ENCODE measurements around the gene TSPEAR. TPM values are rescaled to one million over a fixed set of nuclear protein-coding genes. Genes with fewer than 3 reads are reported as not detected.

TSPEAR gene
- polyA plus RNA-seq, 4 donors = 0.09 to 0.53 (median 0.27) TPM; not detected in 1

DNA sequence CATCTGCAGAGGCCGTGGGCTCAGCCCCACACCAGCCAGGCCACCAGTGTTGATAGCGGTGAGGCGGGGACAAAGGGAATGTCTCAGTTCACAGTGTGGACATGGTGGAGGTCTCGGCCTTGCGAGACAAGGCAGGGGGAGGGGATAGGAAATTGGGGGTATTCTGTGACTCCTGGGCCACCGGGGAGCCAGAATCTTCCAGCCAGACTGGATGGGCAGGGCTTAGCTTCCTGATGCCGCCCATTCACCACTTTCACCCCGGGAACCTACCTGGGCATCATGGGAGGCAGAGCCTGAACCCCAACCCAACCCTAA is 251.0 kb downstream of the TSPEAR start:
- Histone ChIP-seq H3K36me3 (ENCODE audit: control insufficient read depth in 3 of 3, insufficient read depth in 2 of 3, low read depth in 1 of 3, low read length in 3 of 3) (peaks cover 0 to 45% (median 0%) of the 10 kb centered on the region in 3 donors), H3K27ac (ENCODE audit: low read depth in 1 of 3, low read length in 2 of 3) (no peak overlapping the region), H3K27me3 (ENCODE audit: control insufficient read depth in 3 of 3, insufficient read depth in 3 of 3, low read length in 3 of 3) (no peaks in the 10 kb centered on the region), H3K4me1 (ENCODE audit: control insufficient read depth in 3 of 3, insufficient read depth in 2 of 3, low read depth in 1 of 3, low read length in 2 of 3) (peaks cover 0 to 29% (median 2%) of the 10 kb centered on the region in 3 donors), H3K4me3 (ENCODE audit: low read depth in 1 of 3, low read length in 3 of 3) (no peak overlapping the region), H3K9me3 (ENCODE audit: control insufficient read depth in 2 of 2, insufficient read depth in 1 of 2, low read depth in 1 of 2, low read length in 1 of 2) (no peaks in the 10 kb centered on the region)
- FAIRE-seq = no peak
- no peak for DNase-seq
- 84 to 95% (median 94%) methylated on average over 8 of the region's 8 CpGs for WGBS, 3 donors

DNA sequence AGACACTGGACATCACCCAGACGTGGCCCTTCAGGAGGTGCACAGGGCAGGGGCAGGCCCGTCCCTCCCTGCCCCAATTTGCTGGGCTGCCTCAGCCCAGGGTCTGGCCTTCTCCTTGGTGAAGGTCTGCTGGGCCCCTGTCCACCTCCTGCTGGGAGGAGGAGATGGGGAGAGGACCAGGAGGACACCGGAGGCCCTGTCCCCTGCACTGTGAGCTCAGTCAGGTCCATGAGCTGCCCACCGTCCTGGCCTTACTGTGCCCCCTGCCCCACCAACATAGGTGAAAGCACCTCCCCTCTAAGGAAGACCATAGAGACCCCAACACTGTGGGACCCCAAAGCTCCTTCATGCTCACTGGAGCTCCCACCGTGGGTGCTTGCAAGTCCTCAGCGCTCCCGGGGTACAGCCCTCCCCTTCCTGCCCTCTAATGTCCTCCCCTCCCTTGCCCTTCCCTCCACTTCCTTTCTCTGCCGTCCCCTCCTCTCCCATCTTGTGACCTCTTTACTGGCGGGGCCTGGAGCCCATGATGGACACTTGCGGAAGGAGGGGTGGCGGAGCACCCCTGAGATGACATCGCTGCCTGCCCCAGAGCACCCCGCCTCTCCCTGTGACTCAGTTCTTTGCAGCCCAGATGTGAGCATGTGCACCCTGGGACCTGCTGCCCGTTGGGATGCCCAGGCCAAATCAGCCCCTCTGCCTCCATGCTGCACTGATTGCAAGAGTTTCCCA is 251.5 kb downstream of the TSPEAR start:
- H3K36me3 ChIP-seq (ENCODE audit: control insufficient read depth in 3 of 3, insufficient read depth in 2 of 3, low read depth in 1 of 3, low read length in 3 of 3) = peaks cover 0 to 45% (median 0%) of the 10 kb centered on the region in 3 donors
- DNase-seq (no peak), FAIRE-seq (no peak)
- no peaks in the 10 kb centered on the region for H3K9me3 ChIP-seq (ENCODE audit: control insufficient read depth in 2 of 2, insufficient read depth in 1 of 2, low read depth in 1 of 2, low read length in 1 of 2)
- WGBS, 3 donors = 80 to 88% (median 86%) methylated on average over 13 to 14 of the region's 14 CpGs
- no peaks in the 10 kb centered on the region for H3K27me3 ChIP-seq (ENCODE audit: control insufficient read depth in 3 of 3, insufficient read depth in 3 of 3, low read length in 3 of 3)
- H3K4me3 ChIP-seq (ENCODE audit: low read depth in 1 of 3, low read length in 3 of 3) = no peak overlapping the region
- no peak overlapping the region for H3K27ac ChIP-seq (ENCODE audit: low read depth in 1 of 3, low read length in 2 of 3)
- H3K4me1 ChIP-seq (ENCODE audit: control insufficient read depth in 3 of 3, insufficient read depth in 2 of 3, low read depth in 1 of 3, low read length in 2 of 3) = peaks cover 0 to 29% (median 2%) of the 10 kb centered on the region in 3 donors

DNA sequence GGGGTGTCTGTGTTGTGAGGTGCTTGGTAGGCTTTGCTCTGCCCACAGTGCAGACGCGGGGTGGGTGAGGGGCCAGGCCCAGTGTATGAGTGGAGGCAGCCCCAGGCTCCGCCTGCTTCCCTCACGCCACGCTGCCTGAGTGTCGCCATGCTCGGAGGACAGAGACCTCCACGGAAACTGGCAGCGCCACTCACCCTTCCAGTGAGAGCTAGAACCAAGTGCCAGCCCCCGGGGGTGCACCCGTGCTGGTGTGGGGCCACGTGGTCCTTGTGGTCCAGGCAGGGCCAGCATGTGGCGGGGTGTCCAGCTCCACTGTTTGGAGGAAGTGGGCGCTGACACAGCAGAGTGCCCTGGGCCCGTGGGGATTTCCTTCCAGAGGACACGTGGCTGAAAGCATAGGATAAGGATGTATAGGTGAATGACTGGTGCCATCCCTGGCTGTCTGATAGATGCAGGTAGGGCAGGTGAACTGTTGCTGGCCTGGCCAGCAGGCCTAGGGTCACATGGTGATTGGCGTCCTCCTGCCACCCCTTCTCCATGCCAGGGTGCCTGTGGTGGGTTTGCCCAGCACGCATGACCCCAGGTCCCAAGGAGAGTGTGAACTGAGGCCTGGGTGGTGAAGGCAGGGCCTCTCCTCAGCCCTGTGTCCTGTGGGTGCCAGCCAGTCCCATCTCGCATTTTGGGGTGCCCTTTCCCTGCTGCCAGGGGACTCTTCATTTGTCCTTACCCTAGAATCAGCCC is 252.2 kb downstream of the TSPEAR start:
- FAIRE-seq (no peak), DNase-seq (no peak)
- Histone ChIP-seq H3K4me3 (ENCODE audit: low read depth in 1 of 3, low read length in 3 of 3) (no peak overlapping the region), H3K4me1 (ENCODE audit: control insufficient read depth in 3 of 3, insufficient read depth in 2 of 3, low read depth in 1 of 3, low read length in 2 of 3) (peaks cover 0 to 29% (median 2%) of the 10 kb centered on the region in 3 donors), H3K9me3 (ENCODE audit: control insufficient read depth in 2 of 2, insufficient read depth in 1 of 2, low read depth in 1 of 2, low read length in 1 of 2) (peaks cover 0 to 5% of the 10 kb centered on the region in 2 donors), H3K27me3 (ENCODE audit: control insufficient read depth in 3 of 3, insufficient read depth in 3 of 3, low read length in 3 of 3) (no peaks in the 10 kb centered on the region), H3K27ac (ENCODE audit: low read depth in 1 of 3, low read length in 2 of 3) (peak overlapping the region in 1 of 3 donors; percentile 88), H3K36me3 (ENCODE audit: control insufficient read depth in 3 of 3, insufficient read depth in 2 of 3, low read depth in 1 of 3, low read length in 3 of 3) (peaks cover 0 to 45% (median 0%) of the 10 kb centered on the region in 3 donors)
- 86 to 91% (median 89%) methylated on average over 16 to 19 of the region's 19 CpGs for WGBS, 3 donors

DNA sequence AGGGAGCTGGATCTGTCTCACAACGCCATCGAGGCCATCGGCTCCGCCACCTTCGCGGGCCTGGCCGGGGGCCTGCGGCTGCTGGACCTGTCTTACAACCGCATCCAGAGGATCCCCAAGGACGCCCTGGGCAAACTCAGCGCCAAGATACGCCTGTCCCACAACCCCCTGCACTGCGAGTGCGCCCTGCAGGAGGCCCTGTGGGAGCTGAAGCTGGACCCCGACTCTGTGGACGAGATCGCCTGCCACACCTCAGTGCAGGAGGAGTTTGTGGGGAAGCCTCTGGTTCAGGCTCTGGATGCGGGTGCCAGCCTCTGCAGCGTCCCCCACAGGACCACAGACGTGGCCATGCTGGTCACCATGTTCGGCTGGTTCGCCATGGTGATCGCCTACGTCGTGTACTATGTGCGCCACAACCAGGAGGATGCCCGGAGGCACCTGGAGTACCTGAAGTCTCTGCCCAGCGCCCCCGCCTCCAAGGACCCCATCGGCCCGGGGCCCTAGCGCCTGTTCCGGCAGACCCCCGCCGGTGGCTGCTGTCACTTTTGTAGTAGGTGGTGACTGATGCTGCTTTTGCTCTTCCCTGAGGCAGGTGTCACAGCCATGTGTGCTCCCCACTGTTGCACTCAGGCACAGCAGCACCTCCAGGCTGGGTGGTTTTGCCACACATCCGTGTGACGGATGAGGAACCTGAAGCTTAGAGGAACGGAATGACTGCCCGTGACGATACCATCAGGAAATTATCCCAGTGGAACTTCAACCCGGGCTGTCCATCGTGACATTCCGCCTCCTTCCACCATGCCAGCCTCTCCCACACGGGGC is 254.2 kb downstream of the TSPEAR start:
- no peak for FAIRE-seq
- Histone ChIP-seq H3K9me3 (ENCODE audit: control insufficient read depth in 2 of 2, insufficient read depth in 1 of 2, low read depth in 1 of 2, low read length in 1 of 2) (peaks cover 0 to 7% of the 10 kb centered on the region in 2 donors), H3K27ac (ENCODE audit: low read depth in 1 of 3, low read length in 2 of 3) (peak overlapping the region in 1 of 3 donors; percentile 88), H3K4me3 (ENCODE audit: low read depth in 1 of 3, low read length in 3 of 3) (no peak overlapping the region), H3K36me3 (ENCODE audit: control insufficient read depth in 3 of 3, insufficient read depth in 2 of 3, low read depth in 1 of 3, low read length in 3 of 3) (peaks cover 0 to 39% (median 0%) of the 10 kb centered on the region in 3 donors), H3K27me3 (ENCODE audit: control insufficient read depth in 3 of 3, insufficient read depth in 3 of 3, low read length in 3 of 3) (peaks cover 0 to 2% (median 0%) of the 10 kb centered on the region in 3 donors), H3K4me1 (ENCODE audit: control insufficient read depth in 3 of 3, insufficient read depth in 2 of 3, low read depth in 1 of 3, low read length in 2 of 3) (peaks cover 0 to 29% (median 2%) of the 10 kb centered on the region in 3 donors)
- 95 to 96% (median 96%) methylated on average over 44 of the region's 44 CpGs for WGBS, 3 donors
- DNase-seq = no peak

DNA sequence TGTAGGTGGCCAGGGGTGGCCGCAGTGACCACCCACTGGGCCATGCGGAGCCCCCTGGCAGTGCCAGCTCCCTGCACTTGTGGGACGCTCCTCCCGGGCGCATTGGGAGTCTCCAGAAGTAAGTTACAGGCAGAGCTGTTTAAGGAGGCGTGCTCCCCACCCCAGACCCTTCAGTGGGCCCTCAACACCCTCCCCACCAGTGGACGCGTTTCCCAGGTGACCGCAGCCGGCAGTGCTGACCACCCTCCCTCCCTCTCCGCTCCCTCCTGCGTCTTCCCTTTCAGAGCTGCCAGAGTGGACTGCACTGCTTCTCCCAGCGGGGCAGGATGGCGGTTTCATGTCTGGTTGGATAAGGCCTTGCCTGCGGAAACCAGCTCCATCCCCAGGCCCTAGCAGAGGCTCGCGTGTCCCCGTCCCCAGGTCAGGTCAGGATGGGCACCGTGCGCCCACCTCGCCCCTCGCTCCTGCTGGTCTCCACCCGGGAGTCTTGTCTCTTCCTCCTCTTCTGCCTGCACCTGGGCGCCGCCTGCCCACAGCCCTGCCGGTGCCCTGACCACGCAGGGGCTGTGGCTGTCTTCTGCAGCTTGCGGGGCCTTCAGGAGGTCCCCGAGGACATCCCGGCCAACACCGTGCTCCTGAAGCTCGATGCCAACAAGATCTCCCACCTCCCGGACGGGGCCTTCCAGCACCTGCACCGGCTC is 255.0 kb downstream of the TSPEAR start:
- Histone ChIP-seq H3K4me3 (ENCODE audit: low read depth in 1 of 3, low read length in 3 of 3) (peak overlapping the region in 2 of 3 donors; percentile 64 to 65), H3K27ac (ENCODE audit: low read depth in 1 of 3, low read length in 2 of 3) (peak overlapping the region in 1 of 3 donors; percentile 66), H3K27me3 (ENCODE audit: control insufficient read depth in 3 of 3, insufficient read depth in 3 of 3, low read length in 3 of 3) (peaks cover 0 to 4% (median 0%) of the 10 kb centered on the region in 3 donors), H3K36me3 (ENCODE audit: control insufficient read depth in 3 of 3, insufficient read depth in 2 of 3, low read depth in 1 of 3, low read length in 3 of 3) (peaks cover 0 to 34% (median 0%) of the 10 kb centered on the region in 3 donors), H3K4me1 (ENCODE audit: control insufficient read depth in 3 of 3, insufficient read depth in 2 of 3, low read depth in 1 of 3, low read length in 2 of 3) (peaks cover 0 to 29% (median 2%) of the 10 kb centered on the region in 3 donors), H3K9me3 (ENCODE audit: control insufficient read depth in 2 of 2, insufficient read depth in 1 of 2, low read depth in 1 of 2, low read length in 1 of 2) (peaks cover 0 to 7% of the 10 kb centered on the region in 2 donors)
- DNase-seq = peak in 1 of 2 donors; percentile 37
- FAIRE-seq = no peak
- 82 to 88% (median 87%) methylated on average over 29 to 35 of the region's 35 CpGs for WGBS, 3 donors

DNA sequence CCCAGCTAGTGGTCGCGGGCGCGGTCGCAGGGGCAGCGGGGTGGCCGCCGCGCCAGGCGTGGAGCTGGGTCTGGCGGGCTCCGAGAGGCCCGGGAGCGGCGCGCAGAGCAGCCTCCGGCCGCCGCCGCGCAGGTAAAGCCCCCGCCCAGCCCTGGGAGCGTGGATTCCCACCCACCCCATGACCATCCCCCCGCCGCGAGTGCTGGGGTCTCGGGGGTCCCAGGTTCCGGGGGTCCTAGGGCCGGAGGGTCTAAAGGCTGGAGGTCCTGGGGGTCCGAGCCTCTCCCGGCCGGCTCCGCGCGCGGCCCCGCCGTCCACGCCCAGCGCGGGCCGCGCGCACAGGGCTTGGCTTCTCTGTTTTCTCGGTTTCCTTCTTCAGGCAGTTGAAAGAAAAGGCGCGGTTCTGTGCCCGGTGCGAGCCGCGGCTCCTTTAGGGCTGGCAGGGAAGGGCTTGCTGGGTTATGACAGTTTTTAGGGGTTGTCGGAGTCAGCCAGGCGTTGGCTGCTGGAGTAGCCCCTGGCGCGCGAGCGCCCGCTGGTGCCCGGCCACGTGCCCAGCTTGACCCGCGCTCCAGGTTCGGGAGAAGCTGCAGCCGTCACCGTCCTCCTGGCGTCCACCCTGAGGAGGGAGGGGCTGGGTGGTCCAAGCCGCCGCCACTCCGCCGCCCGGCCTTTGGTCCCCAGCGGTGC is 255.7 kb downstream of the TSPEAR start:
- DNase-seq (peak; percentile 39 to 69), FAIRE-seq (no peak)
- Histone ChIP-seq H3K9me3 (ENCODE audit: control insufficient read depth in 2 of 2, insufficient read depth in 1 of 2, low read depth in 1 of 2, low read length in 1 of 2) (peaks cover 0 to 7% of the 10 kb centered on the region in 2 donors), H3K4me3 (ENCODE audit: low read depth in 1 of 3, low read length in 3 of 3) (peak overlapping the region; percentile 64 to 65 (median 64)), H3K27ac (ENCODE audit: low read depth in 1 of 3, low read length in 2 of 3) (peak overlapping the region in 1 of 3 donors; percentile 66), H3K4me1 (ENCODE audit: control insufficient read depth in 3 of 3, insufficient read depth in 2 of 3, low read depth in 1 of 3, low read length in 2 of 3) (peaks cover 0 to 29% (median 2%) of the 10 kb centered on the region in 3 donors), H3K27me3 (ENCODE audit: control insufficient read depth in 3 of 3, insufficient read depth in 3 of 3, low read length in 3 of 3) (peaks cover 0 to 4% (median 0%) of the 10 kb centered on the region in 3 donors), H3K36me3 (ENCODE audit: control insufficient read depth in 3 of 3, insufficient read depth in 2 of 3, low read depth in 1 of 3, low read length in 3 of 3) (peaks cover 0 to 34% (median 0%) of the 10 kb centered on the region in 3 donors)
- 1 to 2% (median 1%) methylated on average over 63 to 72 of the region's 72 CpGs for WGBS, 3 donors

DNA sequence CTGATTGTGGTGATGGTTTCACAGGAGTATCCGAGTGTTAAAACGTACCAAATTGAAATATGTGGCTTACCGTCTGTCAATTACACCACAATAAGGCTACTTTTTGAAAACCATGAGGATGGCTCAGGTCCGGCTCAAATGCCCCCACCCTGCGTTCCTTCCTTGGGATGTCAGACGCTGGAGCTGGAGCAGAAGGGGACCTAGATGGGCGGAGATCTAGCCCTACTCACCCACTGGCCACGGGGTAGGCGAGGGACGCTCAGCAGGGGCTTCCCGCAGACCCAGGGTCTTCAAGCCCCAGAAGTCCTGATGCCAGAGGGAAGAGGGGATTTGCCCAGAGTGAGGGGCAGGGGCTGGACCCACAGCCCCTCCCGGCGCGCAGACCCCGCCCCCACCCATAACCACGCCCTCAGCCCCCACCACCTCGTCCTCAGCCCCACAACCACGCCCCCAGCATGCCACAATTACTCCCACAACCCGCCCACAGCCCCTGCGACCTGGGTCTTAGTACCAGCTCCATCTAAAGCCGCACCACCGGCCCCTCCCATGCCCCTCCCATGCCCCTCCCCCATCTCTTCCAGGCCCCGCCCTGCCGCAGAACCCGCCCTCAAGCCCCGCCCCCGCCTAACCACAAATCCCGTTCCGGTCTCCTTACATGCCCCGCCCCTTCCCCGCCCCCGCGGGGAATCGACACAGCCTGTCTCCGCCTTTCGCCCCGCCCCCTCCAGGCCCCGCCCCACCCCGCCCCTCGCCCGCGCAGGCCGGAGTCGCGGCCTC is 256.4 kb downstream of the TSPEAR start, which contains the start of gene LRRC3:
Gene LRRC3 (plus strand): TSS at position 764 of the 777 bp plus-strand sequence. CDS start 1,135 bp downstream, outside the sequence.
- Histone ChIP-seq H3K27ac (ENCODE audit: low read depth in 1 of 3, low read length in 2 of 3) (peak within 1 kb of the TSS in 1 of 3 donors; percentile 66), H3K27me3 (ENCODE audit: control insufficient read depth in 3 of 3, insufficient read depth in 3 of 3, low read length in 3 of 3) (peaks cover 0 to 4% (median 0%) of the 10 kb centered on the region in 3 donors), H3K4me3 (ENCODE audit: low read depth in 1 of 3, low read length in 3 of 3) (peak within 1 kb of the TSS; percentile 64 to 65 (median 64)), H3K9me3 (ENCODE audit: control insufficient read depth in 2 of 2, insufficient read depth in 1 of 2, low read depth in 1 of 2, low read length in 1 of 2) (peaks cover 0 to 7% of the 10 kb centered on the region in 2 donors), H3K36me3 (ENCODE audit: control insufficient read depth in 3 of 3, insufficient read depth in 2 of 3, low read depth in 1 of 3, low read length in 3 of 3) (peaks cover 0 to 26% (median 0%) of the 10 kb centered on the region in 3 donors), H3K4me1 (ENCODE audit: control insufficient read depth in 3 of 3, insufficient read depth in 2 of 3, low read depth in 1 of 3, low read length in 2 of 3) (peaks cover 0 to 29% (median 2%) of the 10 kb centered on the region in 3 donors)
- FAIRE-seq = no peak
- DNase-seq = peak; percentile 80 to 91
- WGBS, 3 donors = 8 to 11% (median 10%) methylated on average over 17 to 45 of the region's 45 CpGs
